GM19035 (cell line): ENCODE data around the gene PLSCR5.

Experiments
- ATAC-seq: cut with Tn5 transposase; IDR thresholded peaks from one replicate; pipeline ENCODE4 v1.9.1; 2021; ENCODE audit not compliant: unreplicated experiment

PLSCR5 gene, protein sequence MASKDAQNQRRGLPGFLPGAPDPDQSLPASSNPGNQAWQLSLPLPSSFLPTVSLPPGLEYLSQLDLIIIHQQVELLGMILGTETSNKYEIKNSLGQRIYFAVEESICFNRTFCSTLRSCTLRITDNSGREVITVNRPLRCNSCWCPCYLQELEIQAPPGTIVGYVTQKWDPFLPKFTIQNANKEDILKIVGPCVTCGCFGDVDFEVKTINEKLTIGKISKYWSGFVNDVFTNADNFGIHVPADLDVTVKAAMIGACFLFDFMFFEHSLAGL

DNA sequence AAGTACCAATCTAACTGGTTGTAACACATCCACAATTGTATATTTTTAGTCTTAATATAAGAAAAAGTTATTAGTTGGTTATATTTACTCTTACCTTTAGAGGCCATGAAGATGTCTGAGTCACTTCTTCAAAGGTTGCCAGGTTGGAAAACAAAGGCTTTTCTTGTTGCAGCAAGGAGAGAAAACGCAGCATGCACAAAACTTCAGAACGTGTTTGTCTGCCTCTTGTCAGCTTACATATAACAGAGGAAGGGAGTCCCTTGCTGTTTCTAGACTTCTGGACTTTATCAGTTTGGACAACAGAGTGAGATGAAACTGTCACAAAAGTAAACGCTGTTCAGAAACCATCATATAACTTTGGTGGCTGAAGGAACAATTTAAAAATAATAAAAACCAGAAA, at the start of gene PLSCR5:
Gene PLSCR5, minus strand, starts transcription at position 241 of the 400 bp plus-strand sequence. Its CDS starts 134 bp downstream, at position 107.
- no peak for ATAC-seq

GRCh38 chr3:146653978-146654377, 48.8 kb upstream of the PLSCR5 start:
- ATAC-seq, result no peak

DNA sequence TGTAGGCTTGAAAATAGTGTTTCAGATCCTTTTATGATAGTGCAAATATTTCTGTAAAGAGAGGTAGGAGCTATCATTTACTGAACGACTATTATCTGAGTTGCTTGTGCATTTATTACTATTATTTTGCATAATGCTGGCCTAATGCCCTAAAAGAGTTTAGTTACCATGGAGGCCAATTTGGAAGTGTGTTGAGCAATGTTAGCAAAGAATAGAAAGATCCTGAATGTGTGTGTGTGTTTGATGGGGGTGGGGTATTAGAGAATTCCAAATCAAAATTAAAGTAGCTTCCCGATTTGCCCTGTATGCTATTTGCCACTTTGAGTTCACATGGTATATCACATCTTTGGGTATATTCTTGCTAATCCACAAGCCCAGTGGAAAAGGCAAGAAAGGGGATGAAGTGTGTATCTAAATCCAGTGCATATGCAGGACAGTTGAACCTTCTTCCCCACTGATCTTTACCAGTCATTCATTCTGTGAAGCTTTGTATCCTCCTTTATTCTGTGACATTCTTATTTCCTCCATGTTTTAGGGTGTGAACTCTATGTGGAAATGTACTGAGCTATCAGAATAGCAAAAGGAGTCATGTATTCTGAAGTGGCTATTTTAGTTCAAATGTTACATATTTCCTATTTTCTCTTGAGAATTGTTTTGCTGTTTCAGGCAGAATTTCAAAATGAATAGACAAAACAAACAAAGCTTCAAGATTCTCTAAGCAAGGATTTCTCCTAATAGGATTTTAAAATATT, 45.7 kb upstream of the PLSCR5 start:
- no peak for ATAC-seq

DNA sequence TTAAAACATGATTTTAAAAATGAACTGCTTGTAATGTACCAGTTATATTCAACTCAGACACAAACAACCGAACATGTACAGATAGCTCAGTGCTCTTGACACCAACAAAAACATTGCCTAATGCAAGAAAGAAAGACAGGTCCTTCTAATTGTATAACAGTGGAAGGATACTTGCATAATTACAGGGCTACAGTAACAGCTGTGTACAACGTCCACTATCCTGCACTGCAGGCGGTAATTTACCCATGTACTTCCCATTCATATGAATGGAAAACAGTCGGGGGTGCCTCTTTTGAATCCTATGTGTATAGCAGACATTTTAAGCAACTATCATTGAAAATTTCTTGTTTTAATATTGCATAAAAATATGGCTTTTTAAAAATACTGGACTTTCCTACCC, 41.1 kb upstream of the PLSCR5 start:
- no peak for ATAC-seq

DNA sequence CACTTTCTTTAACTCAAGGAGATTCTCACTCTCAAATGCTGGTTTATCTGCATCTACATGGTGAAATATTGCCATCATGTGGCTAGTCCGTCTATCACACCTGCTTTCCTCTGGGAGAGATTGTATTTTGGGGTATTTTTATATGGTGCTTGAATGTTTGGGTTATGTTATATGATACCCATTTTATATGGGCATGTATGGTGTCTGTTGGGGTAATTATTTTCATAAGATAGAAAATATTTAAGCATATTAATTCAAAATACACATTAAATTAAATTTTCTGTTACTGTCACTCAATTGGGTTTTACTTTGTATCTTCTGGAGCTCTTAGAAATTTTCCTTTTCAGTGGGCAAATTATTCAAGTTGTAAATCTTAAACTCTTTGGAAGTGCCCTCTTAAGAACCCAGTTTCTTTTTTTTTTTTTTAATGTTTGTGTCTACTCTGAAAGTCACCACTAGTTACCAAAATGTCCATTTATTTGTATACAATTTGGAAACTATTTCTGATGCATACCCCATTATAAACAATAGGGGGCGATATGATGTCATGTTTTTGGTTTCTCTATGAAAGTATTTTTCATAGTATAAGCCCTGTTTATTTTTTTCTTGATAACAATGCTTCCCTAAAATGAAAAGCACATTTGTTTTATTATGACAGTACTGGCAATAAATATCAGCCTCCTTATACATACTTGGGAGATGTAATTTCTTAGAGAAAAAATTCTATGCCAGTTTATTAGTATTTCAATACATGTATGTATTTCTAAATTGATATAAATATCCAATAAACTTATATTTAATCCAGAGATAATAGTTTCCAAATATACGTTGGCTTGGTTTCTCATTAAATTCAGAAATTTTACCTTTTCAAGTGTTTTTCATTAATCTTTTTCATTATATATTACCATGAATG, 36.1 kb upstream of the PLSCR5 start:
- no peak for ATAC-seq

DNA sequence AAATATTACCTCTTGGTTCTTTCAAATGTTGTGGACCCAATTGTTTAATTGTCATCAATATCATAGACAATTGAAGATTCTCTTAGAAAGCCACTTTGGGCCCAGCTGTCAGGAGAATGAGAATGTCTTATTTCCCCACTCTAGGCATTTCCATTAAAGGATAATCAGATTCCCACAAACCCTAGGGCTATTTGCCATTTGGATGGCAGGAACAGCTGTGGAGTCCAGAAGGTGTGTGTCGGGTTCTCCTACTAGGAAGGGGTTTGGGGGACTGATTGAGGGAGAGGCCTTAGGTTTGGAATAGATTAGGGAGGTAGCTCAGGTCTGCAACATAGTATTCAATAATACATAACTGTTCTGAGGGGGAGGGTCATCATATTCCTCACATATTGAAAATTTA, 35.2 kb upstream of the PLSCR5 start:
- no peak for ATAC-seq

GRCh38 chr3:146638718-146639117, 33.6 kb upstream of the PLSCR5 start:
- no peak for ATAC-seq

- ATAC-seq, result no peak
Observed at GRCh38 chr3:146637871-146638270, 32.7 kb upstream of the PLSCR5 start.

GRCh38 chr3:146636881-146637280, 31.7 kb upstream of the PLSCR5 start:
- ATAC-seq, result no peak

DNA sequence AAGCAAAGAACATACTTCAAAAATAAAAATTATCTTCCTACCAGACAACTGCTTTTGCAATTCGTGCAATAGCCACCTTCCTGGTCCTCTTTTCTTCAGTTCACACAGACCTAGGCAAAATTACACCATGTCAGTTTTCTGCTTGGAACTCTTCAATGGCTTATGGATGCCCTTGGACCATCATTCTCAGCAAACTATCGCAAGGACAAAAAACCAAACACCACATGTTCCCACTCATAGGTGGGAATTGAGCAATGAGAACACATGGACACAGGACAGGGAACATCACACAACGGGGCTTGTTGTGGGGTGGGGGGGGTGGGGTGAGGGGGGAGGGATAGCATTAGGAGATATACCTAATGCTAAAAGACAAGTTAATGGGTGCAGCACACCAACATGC, 29.2 kb upstream of the PLSCR5 start:
- ATAC-seq, result no peak

DNA sequence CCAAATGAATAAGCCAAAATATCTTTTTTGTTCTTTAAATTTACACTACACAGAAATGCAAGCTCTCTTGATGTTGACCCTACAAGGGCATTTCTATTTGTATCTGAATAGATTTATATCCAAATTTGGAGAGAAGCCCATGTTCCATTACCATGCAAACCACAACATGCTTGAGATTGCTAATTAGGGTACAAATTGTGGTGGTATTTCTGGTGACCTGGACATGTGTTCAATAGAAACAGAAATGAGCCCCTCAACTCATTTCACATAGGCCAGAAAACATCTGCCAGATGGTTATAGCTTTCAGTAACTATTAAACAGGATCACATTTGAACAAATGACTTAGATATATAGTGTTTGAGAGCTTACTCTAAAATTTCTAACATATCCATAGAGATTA, 23.5 kb upstream of the PLSCR5 start:
- no peak for ATAC-seq

- ATAC-seq, result no peak
Observed at GRCh38 chr3:146626403-146627122, 21.4 kb upstream of the PLSCR5 start.

DNA sequence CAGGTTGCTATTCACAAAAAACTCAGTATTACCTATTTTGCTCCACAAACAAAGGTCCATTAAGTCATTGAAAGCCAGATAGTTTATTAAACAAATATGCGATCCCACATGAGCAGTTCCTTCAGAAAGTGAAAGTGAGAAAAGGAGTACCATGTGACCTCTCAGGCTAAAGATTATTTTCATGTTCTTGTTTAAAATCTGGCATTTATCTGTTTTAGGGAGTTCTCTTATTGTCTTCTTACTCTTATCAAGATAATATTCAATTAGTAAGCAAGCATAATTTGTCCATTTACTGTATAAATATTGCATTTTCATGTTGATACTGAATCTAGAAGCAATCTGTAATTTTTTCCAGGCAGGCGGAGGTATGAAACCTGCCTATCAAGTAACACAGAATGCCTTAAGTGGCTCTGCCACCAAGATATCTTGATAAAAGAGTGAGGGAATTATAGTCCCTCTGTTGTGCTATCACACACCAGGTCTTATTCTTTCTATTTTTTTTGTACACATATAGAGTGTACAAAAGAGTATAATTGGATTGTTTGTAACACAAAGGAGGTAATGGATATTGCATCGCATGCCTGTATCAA, 20.1 kb upstream of the PLSCR5 start:
- ATAC-seq, result no peak

- ATAC-seq, result no peak
Observed at GRCh38 chr3:146621723-146622122, 16.6 kb upstream of the PLSCR5 start.

DNA sequence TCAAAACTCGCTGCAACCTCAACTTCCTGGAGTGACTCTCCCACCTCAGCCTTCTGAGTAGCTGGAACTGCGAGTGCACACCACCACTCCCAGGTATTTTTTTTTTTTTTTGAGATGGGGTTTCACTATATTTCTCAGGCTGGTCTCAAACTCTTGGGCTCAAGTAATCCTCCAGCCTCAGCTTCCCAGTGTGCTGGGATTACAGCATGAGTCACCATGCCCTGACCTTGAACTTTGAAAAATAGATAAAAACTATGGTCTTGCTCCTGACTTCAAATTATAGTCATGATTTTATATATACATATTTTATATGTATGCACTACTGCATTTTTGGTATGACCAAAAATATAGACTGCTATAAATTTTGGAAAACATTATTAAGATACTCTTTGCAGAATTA, 6.9 kb upstream of the PLSCR5 start:
- ATAC-seq, result no peak

DNA sequence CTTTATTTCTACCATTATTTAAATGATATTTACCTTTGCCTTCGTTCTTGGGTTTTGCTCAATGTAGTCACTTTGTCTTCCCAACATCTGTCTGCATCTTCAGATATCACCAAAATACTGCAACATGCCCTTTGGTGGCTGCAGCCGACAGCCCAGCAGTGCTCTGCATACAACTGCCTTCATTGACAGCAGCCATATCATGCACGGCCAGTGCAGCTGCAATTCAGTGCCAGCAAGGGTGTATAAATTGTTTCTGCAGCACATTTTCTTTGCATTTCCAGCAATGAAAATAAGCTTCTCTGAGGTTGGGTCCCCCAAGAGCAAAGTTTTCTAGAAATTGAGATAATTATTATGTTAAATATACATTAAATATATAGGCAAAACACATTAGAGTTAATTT, 6.0 kb upstream of the PLSCR5 start:
- ATAC-seq, result no peak

- no peak for ATAC-seq
Observed at GRCh38 chr3:146598535-146598934, 6.6 kb downstream of the PLSCR5 start.

DNA sequence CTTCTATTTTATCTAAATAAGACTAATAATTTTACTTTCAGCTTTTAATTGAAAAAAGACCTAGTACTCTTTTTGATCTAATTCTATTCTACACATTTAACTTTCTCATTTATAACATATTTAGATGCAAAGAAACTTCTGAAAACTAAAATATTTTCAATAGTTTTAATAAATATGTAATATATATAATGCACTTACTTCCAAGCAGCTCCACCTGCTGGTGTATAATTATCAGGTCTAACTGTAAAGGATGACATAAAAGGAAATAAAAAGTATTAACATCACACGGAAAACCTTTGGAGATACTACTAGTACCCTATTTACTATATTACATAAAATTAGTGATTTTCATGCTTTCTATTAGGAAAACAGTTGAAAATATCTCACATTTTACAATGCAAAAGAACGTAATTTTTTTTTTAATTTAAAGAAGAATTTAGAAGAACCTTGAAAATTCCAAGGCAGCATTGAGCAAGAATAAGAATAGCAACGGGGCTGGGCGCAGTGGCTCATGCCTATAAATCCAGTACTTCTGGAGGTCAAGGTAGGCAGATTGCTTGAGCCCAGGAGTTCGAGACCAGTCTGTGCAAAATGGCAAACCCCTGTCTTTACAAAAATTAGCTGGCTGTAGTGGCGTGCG, 10.2 kb downstream of the PLSCR5 start:
- no peak for ATAC-seq

- no peak for ATAC-seq
Observed at GRCh38 chr3:146593776-146594175, 11.4 kb downstream of the PLSCR5 start.

GRCh38 chr3:146590521-146590920, 14.6 kb downstream of the PLSCR5 start:
- no peak for ATAC-seq
